Measurements from ENCODE around the gene WDR4. TPM values are rescaled to one million over a fixed set of nuclear protein-coding genes. Genes with fewer than 3 reads are reported as not detected.

Gene WDR4
- total and polyA plus RNA-seq, 12 donors: 3.7 to 9.8 (median 4.5) TPM

DNA sequence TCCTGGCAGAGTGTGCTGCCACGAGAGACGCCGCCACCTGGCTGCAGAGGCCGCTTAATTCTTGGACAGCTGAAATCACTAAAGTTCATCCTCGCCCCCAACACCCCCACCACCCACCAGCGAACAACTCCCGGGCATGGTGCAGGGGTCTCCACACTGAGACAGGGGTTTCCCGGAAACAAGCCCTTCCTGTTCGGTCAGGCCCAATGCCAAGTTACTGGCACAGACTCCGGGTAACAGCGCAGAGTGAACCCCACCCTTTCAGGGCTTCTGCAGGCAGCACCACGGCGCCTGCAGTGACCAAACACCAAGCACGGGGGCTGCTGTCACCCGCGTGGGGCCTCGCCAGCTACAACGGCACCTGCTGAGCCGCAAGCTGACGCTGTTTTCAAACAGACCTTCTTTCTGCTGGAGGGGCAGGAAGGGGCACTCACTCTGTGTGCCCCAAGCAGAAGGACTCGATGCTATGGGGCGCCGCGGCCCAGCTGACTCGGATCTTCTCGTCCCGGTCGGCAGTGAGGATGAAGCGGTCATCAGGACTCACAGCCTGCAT is 17.4 kb downstream of the WDR4 start:
- Histone ChIP-seq H3K36me3 (peaks cover 0 to 94% (median 4%) of the 10 kb centered on the region in 9 donors), H3K9me3 (no peaks in the 10 kb centered on the region), H3K4me3 (no peak overlapping the region), H3K27me3 (no peaks in the 10 kb centered on the region), H3K4me1 (peaks cover 0 to 37% (median 12%) of the 10 kb centered on the region in 9 donors), H3K27ac (no peak overlapping the region)
- DNase-seq (no peak), ATAC-seq (no peak)
- intact Hi-C loops (cut with DNase I): no loop called here
- WGBS, 2 donors: 74 to 80% methylated on average over 29 of the region's 29 CpGs
- peak in 2 of 9 donors; percentile 18 to 25 for TF ChIP-seq CTCF (IDR thresholded peaks at IDR 0.05)

DNA sequence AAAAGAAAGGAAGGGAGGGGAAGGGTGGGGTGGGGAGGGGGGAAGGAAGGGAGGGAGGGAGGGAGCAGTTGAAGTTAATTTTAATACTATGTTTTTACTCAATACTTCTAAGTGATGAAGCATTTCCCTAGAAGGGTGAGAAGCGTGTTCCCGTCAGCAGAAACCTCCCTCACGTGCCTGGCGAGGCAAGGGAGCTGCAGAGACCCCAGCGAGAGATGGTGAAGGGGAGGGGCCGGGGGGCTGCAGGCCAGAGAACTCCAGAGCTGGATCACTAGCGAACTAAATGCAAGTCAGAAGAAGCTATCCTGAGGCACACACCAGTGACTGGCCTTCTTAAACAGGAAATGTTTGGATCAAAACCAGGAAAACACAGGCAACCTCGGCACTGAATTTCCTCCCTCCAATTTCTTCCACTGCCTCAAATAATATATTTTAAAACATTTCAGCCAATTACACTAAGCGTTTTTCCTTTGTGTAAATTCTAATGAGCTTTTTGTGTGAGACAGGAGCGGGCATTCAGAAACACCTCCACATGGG is 18.0 kb downstream of the WDR4 start:
- WGBS, 2 donors: 73 to 83% methylated on average over 10 of the region's 10 CpGs
- Histone ChIP-seq H3K4me3 (no peak overlapping the region), H3K27me3 (no peaks in the 10 kb centered on the region), H3K4me1 (peaks cover 0 to 37% (median 12%) of the 10 kb centered on the region in 9 donors), H3K27ac (no peak overlapping the region), H3K9me3 (no peaks in the 10 kb centered on the region), H3K36me3 (peaks cover 0 to 94% (median 10%) of the 10 kb centered on the region in 9 donors)
- no peak for TF ChIP-seq CTCF (IDR thresholded peaks at IDR 0.05)
- DNase-seq (no peak), ATAC-seq (no peak)
- intact Hi-C loops (cut with DNase I): no loop called here

GRCh38 chr21:42860345-42860744 is 19.0 kb downstream of the WDR4 start:
- DNase-seq (no peak), ATAC-seq (no peak)
- Histone ChIP-seq H3K4me1 (peaks cover 0 to 28% (median 7%) of the 10 kb centered on the region in 9 donors), H3K9me3 (no peaks in the 10 kb centered on the region), H3K27me3 (no peaks in the 10 kb centered on the region), H3K36me3 (peaks cover 0 to 95% (median 20%) of the 10 kb centered on the region in 9 donors), H3K4me3 (no peak overlapping the region), H3K27ac (no peak overlapping the region)
- 95 to 97% methylated on average over 17 of the region's 17 CpGs for WGBS, 2 donors
- intact Hi-C loops (cut with DNase I): no loop called here
- no peak for TF ChIP-seq CTCF (IDR thresholded peaks at IDR 0.05)

- H3K27me3 ChIP-seq: no peaks in the 10 kb centered on the region
- 94 to 98% methylated on average over 6 of the region's 6 CpGs for WGBS, 2 donors
- no peaks in the 10 kb centered on the region for H3K9me3 ChIP-seq
- intact Hi-C loops (cut with DNase I): no loop called here
- H3K36me3 ChIP-seq: peaks cover 0 to 95% (median 23%) of the 10 kb centered on the region in 9 donors
- no peak overlapping the region for H3K27ac ChIP-seq
- no peak for TF ChIP-seq CTCF (IDR thresholded peaks at IDR 0.05)
- H3K4me3 ChIP-seq: no peak overlapping the region
- DNase-seq: no peak
- ATAC-seq: no peak
- peaks cover 0 to 23% (median 7%) of the 10 kb centered on the region in 9 donors for H3K4me1 ChIP-seq
These were observed 19.5 kb downstream of the WDR4 start for GRCh38 chr21:42859891-42860230.

Measured in heart right ventricle (tissue), 16 donors.